GM23338 (cell line): ENCODE results near the gene HLCS. TPM values are rescaled to one million over a fixed set of nuclear protein-coding genes. Genes with fewer than 3 reads are reported as not detected.

Source experiments
- ATAC-seq: fragments of 200-7000 bp; cut with Tn5 transposase; 3 replicates; pipeline ENCODE4 v1.9.1; 2020
- DNase-seq: peaks from one replicate; pipeline ENCODE4 v3.0.0-alpha.2; 2015; ENCODE audit warnings: low spot score
- H2AFZ ChIP-seq: fragments of 200-600 bp; sonication (generic); 2 replicates; pipeline ENCODE4 v1.8.0; 2016; ENCODE audit warnings: antibody characterized with exemption, mild to moderate bottlenecking, moderate library complexity
- H3F3A ChIP-seq: fragments of 200-600 bp; sonication (generic); replicated peaks from 2 replicates; pipeline ENCODE4 v1.8.0; 2017; ENCODE audit warnings: antibody characterized with exemption, mixed run types, low read depth
- H3K27ac ChIP-seq: fragments of 200-600 bp; sonication (generic); 2 replicates; pipeline ENCODE4 v1.6.1; 2016; ENCODE audit warnings: low read depth
- H3K27me3 ChIP-seq: fragments of 200-600 bp; sonication (generic); 2 replicates; pipeline ENCODE4 v1.8.0; 2016; ENCODE audit warnings: mild to moderate bottlenecking, mixed run types, moderate library complexity; ENCODE audit not compliant: insufficient read depth
- H3K36me3 ChIP-seq: fragments of 200-600 bp; sonication (generic); 2 replicates; pipeline ENCODE4 v1.8.0; 2016; ENCODE audit warnings: mild to moderate bottlenecking; ENCODE audit not compliant: insufficient read depth
- H3K4me1 ChIP-seq: fragments of 200-600 bp; sonication (generic); 2 replicates; pipeline ENCODE4 v1.8.0; 2016; ENCODE audit warnings: mild to moderate bottlenecking, moderate library complexity; ENCODE audit not compliant: insufficient read depth
- H3K4me2 ChIP-seq: fragments of 200-600 bp; sonication (generic); 2 replicates; pipeline ENCODE4 v1.7.1; 2017; ENCODE audit warnings: mixed run types
- H3K4me3 ChIP-seq: fragments of 200-600 bp; sonication (generic); 2 replicates; pipeline ENCODE4 v1.6.1; 2016; ENCODE audit warnings: mixed run types
- H3K79me2 ChIP-seq: fragments of 200-600 bp; sonication (generic); replicated peaks from 2 replicates; pipeline ENCODE4 v1.8.0; 2017; ENCODE audit warnings: mild to moderate bottlenecking; ENCODE audit not compliant: insufficient read depth
- H3K9me2 ChIP-seq: fragments of 200-600 bp; sonication (generic); 2 replicates; pipeline ENCODE4 v1.8.0; 2017; ENCODE audit not compliant: insufficient read depth
- H4K20me1 ChIP-seq: fragments of 200-600 bp; sonication (generic); replicated peaks from 2 replicates; pipeline ENCODE4 v1.8.0; 2017; ENCODE audit warnings: mild to moderate bottlenecking; ENCODE audit not compliant: insufficient read depth
- H3K27ac Mint-ChIP-seq: 2 replicates; pipeline ENCODE4 v1.8.0; 2020; ENCODE audit warnings: inconsistent platforms, mild to moderate bottlenecking, moderate library complexity, mixed read lengths
- H3K27me3 Mint-ChIP-seq: 3 replicates; pipeline ENCODE4 v1.8.0; 2022; ENCODE audit warnings: low read depth, mild to moderate bottlenecking, moderate library complexity, mixed read lengths, inconsistent platforms; ENCODE audit not compliant: insufficient read depth, poor library complexity
- H3K36me3 Mint-ChIP-seq: 3 replicates; pipeline ENCODE4 v1.8.0; 2021; ENCODE audit warnings: low read depth, mild to moderate bottlenecking, inconsistent platforms, moderate library complexity, mixed read lengths
- H3K4me1 Mint-ChIP-seq: 3 replicates; pipeline ENCODE4 v1.8.0; 2020; ENCODE audit warnings: mild to moderate bottlenecking, inconsistent platforms, mixed read lengths
- H3K4me3 Mint-ChIP-seq: 3 replicates; pipeline ENCODE4 v1.8.0; 2021; ENCODE audit warnings: moderate library complexity, mild to moderate bottlenecking, inconsistent platforms, mixed read lengths
- H3K9me3 Mint-ChIP-seq: 3 replicates; pipeline ENCODE4 v1.8.0; 2020; ENCODE audit warnings: moderate library complexity, mild to moderate bottlenecking, inconsistent platforms, mixed read lengths
- CREB1 ChIP-seq: fragments of 250-450 bp; sonication (Bioruptor Pico); IDR thresholded peaks from 2 replicates; pipeline ENCODE4 v1.5.0; 2020; ENCODE audit warnings: low read depth, mild to moderate bottlenecking, moderate library complexity
- EZH2 ChIP-seq: fragments of 200-600 bp; sonication (generic); IDR thresholded peaks from one replicate; pipeline ENCODE4 v1.8.0; 2017; ENCODE audit warnings: antibody characterized with exemption, mild to moderate bottlenecking, low read depth; ENCODE audit not compliant: unreplicated experiment
- EZH2phosphoT487 ChIP-seq: fragments of 200-600 bp; sonication (generic); IDR thresholded peaks from one replicate; pipeline ENCODE4 v1.8.1; 2018; ENCODE audit warnings: antibody characterized with exemption; ENCODE audit not compliant: unreplicated experiment
- JUNB ChIP-seq: IDR thresholded peaks from one replicate; pipeline ENCODE4 v1.6.1; 2016; ENCODE audit warnings: antibody characterized with exemption; ENCODE audit not compliant: unreplicated experiment
- NANOG ChIP-seq: IDR thresholded peaks from 2 replicates; pipeline ENCODE4 v1.6.1; 2016; ENCODE audit warnings: antibody characterized with exemption, borderline replicate concordance
- POLR2AphosphoS5 ChIP-seq: IDR thresholded peaks from 2 replicates; pipeline ENCODE4 v1.6.1; 2016; ENCODE audit warnings: antibody characterized with exemption, low read depth
- STAT1 ChIP-seq: IDR thresholded peaks from one replicate; pipeline ENCODE4 v1.6.1; 2016; ENCODE audit warnings: antibody characterized with exemption; ENCODE audit not compliant: unreplicated experiment
- ZNF114 ChIP-seq: fragments of 250-450 bp; sonication (Bioruptor Pico); IDR thresholded peaks from 2 replicates; pipeline ENCODE4 v1.5.0; 2020; ENCODE audit warnings: mild to moderate bottlenecking, moderate library complexity
- ZNF331 ChIP-seq: fragments of 250-450 bp; sonication (Bioruptor Pico); IDR thresholded peaks from 2 replicates; pipeline ENCODE4 v1.5.0; 2020; ENCODE audit warnings: low read depth, mild to moderate bottlenecking, moderate library complexity
- polyA plus RNA-seq: library from polyadenylated mRNA; unstranded; fragments of >200 nt; fragmentation: Nextera tagmentation; extraction: Ambion mirVana; gene quantifications from 2 replicates; pipeline ENCODE4 v1.2.1, GENCODE V29; 2016
- total RNA-seq: library from RNA; depleted of rRNA; stranded (reverse); fragments of >200 nt; shearing (Covaris generic); gene quantifications from 2 replicates; pipeline ENCODE4 v1.2.3, GENCODE V29; 2014
- TF ChIP-seq, protein P1 (sequence below): IDR thresholded peaks from 2 replicates; pipeline ENCODE4 v1.6.1; 2016; ENCODE audit warnings: antibody characterized with exemption
- TF ChIP-seq, protein P2 (sequence below), 2 experiments: fragments of 200-600 bp in 1 of 2; sonication (generic) in 1 of 2; conservative IDR thresholded peaks; 2 replicates each; pipeline versions ENCODE4 v1.5.1 to v1.6.1; 2016 to 2017; ENCODE audit warnings: antibody characterized with exemption in 2 of 2, low read depth in 2 of 2, mild to moderate bottlenecking in 2 of 2, moderate library complexity in 1 of 2
- TF ChIP-seq, protein P3 (sequence below): IDR thresholded peaks from one replicate; pipeline ENCODE4 v1.6.1; 2018; ENCODE audit warnings: antibody characterized with exemption; ENCODE audit not compliant: unreplicated experiment

HLCS gene
- total and polyA plus RNA-seq, 2 experiments from 2014 or later, result 6.1 to 14.7 TPM

DNA sequence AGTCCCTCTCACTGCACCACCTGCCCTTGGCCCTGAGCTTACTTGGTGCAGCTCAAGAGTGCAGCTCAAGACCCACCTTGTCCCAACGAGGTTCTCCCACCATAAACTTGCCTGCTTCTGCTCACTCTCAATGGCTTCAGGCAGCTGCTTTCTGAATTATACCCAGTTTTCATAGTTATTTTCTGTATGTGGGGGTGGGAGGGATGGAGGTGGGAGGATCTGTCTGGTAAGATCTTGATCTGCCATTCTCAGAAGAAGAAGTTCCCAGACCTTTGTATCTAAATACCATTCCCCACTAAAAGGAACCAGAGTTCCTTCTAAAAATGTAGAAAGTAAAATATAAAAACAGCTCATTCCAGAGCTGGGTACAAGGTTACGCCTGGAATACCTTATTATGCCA is 156.0 kb downstream of the HLCS start (continued):
- TF ChIP-seq, protein P1, sequence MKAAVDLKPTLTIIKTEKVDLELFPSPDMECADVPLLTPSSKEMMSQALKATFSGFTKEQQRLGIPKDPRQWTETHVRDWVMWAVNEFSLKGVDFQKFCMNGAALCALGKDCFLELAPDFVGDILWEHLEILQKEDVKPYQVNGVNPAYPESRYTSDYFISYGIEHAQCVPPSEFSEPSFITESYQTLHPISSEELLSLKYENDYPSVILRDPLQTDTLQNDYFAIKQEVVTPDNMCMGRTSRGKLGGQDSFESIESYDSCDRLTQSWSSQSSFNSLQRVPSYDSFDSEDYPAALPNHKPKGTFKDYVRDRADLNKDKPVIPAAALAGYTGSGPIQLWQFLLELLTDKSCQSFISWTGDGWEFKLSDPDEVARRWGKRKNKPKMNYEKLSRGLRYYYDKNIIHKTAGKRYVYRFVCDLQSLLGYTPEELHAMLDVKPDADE, result no peak
- no peak for TF ChIP-seq NANOG
- no peak for TF ChIP-seq POLR2AphosphoS5
- no peak for TF ChIP-seq ZNF114 (CRISPR knock-in tag)

DNA sequence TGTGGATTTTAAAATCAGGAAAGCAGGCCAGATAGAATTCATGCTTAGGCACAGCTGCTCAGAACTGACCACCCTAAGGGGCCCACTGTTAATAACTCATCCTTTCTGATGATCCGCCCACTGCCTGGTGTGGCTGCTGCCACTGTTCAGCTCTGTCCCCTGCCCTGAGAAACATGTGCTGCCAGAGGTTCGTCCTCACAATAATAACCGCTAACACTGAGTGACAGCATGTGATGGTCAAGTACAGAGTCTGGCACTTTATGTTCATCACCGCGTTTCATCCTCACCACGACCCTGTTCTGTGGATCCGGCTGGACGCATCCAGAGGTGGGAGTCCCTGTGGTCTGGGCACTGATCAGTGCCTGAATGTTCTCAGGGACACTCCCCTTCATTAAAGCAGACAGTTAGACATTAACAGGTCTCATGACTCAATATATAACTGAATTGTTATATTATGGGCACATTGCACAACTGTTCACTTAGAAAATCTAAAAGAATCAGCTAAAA is 159.0 kb downstream of the HLCS start:
- no peak overlapping the region for H3K27ac Mint-ChIP-seq
- TF ChIP-seq EZH2, result no peak
- TF ChIP-seq ZNF331 (CRISPR knock-in tag), result no peak
- TF ChIP-seq NANOG, result no peak
- TF ChIP-seq, protein P1, result no peak
- TF ChIP-seq, protein P2, sequence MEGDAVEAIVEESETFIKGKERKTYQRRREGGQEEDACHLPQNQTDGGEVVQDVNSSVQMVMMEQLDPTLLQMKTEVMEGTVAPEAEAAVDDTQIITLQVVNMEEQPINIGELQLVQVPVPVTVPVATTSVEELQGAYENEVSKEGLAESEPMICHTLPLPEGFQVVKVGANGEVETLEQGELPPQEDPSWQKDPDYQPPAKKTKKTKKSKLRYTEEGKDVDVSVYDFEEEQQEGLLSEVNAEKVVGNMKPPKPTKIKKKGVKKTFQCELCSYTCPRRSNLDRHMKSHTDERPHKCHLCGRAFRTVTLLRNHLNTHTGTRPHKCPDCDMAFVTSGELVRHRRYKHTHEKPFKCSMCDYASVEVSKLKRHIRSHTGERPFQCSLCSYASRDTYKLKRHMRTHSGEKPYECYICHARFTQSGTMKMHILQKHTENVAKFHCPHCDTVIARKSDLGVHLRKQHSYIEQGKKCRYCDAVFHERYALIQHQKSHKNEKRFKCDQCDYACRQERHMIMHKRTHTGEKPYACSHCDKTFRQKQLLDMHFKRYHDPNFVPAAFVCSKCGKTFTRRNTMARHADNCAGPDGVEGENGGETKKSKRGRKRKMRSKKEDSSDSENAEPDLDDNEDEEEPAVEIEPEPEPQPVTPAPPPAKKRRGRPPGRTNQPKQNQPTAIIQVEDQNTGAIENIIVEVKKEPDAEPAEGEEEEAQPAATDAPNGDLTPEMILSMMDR (conservative IDR thresholded peaks at IDR 0.05; ENCODE audit: low read depth in 2 of 2), result no peak
- no peak for TF ChIP-seq POLR2AphosphoS5
- no peak for TF ChIP-seq JUNB
- TF ChIP-seq EZH2phosphoT487, result no peak
- TF ChIP-seq STAT1, result no peak
- TF ChIP-seq, protein P3, sequence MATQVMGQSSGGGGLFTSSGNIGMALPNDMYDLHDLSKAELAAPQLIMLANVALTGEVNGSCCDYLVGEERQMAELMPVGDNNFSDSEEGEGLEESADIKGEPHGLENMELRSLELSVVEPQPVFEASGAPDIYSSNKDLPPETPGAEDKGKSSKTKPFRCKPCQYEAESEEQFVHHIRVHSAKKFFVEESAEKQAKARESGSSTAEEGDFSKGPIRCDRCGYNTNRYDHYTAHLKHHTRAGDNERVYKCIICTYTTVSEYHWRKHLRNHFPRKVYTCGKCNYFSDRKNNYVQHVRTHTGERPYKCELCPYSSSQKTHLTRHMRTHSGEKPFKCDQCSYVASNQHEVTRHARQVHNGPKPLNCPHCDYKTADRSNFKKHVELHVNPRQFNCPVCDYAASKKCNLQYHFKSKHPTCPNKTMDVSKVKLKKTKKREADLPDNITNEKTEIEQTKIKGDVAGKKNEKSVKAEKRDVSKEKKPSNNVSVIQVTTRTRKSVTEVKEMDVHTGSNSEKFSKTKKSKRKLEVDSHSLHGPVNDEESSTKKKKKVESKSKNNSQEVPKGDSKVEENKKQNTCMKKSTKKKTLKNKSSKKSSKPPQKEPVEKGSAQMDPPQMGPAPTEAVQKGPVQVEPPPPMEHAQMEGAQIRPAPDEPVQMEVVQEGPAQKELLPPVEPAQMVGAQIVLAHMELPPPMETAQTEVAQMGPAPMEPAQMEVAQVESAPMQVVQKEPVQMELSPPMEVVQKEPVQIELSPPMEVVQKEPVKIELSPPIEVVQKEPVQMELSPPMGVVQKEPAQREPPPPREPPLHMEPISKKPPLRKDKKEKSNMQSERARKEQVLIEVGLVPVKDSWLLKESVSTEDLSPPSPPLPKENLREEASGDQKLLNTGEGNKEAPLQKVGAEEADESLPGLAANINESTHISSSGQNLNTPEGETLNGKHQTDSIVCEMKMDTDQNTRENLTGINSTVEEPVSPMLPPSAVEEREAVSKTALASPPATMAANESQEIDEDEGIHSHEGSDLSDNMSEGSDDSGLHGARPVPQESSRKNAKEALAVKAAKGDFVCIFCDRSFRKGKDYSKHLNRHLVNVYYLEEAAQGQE, result no peak
- no peak for TF ChIP-seq CREB1 (CRISPR knock-in tag)

More for the DNA sequence above, 159.0 kb downstream of the HLCS start:
- DNase-seq, result no peak
- no peak overlapping the region for H3K27ac ChIP-seq
- no peaks in the 10 kb centered on the region for H3K9me2 ChIP-seq
- H3K4me3 Mint-ChIP-seq, result no peak overlapping the region
- H3K79me2 ChIP-seq, result no peaks in the 10 kb centered on the region
- peaks cover 2% of the 10 kb centered on the region for H3K27me3 Mint-ChIP-seq
- H3K9me3 Mint-ChIP-seq, result no peaks in the 10 kb centered on the region
- no peaks in the 10 kb centered on the region for H3K36me3 ChIP-seq
- H2AFZ ChIP-seq, result no peak overlapping the region
- ATAC-seq, result no peak
- no peaks in the 10 kb centered on the region for H3K27me3 ChIP-seq
- no peaks in the 10 kb centered on the region for H4K20me1 ChIP-seq
- no peaks in the 10 kb centered on the region for H3K4me1 ChIP-seq
- H3K36me3 Mint-ChIP-seq, result no peaks in the 10 kb centered on the region
- no peak overlapping the region for H3K4me3 ChIP-seq
- no peak overlapping the region for H3K4me2 ChIP-seq
- H3F3A ChIP-seq, result no peaks in the 10 kb centered on the region
- no peaks in the 10 kb centered on the region for H3K4me1 Mint-ChIP-seq
